Measurements from ENCODE around the gene CDH13.

CDH13 gene

DNA sequence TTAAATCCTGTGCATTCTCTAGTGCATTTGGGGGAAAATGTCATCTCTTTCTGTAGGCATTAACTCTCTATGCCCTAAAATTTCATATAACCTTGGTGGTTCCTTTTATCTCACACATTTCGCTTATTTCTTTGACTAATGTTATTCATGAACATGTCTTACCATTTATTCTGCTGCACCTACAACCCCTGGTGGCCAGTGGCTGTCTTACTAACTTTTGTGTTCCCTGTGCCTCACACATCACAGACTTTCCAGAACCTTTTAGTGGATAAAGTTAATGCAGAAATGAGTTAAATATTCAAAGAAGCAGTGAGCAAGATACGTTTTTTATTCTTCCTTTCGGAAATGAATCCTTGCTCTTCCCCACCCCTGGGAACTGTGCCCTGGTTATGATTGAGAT lies 111.9 kb downstream of the CDH13 start:
- no peak for DNase-seq (ENCODE audit: low read depth in 2 of 2)

DNA sequence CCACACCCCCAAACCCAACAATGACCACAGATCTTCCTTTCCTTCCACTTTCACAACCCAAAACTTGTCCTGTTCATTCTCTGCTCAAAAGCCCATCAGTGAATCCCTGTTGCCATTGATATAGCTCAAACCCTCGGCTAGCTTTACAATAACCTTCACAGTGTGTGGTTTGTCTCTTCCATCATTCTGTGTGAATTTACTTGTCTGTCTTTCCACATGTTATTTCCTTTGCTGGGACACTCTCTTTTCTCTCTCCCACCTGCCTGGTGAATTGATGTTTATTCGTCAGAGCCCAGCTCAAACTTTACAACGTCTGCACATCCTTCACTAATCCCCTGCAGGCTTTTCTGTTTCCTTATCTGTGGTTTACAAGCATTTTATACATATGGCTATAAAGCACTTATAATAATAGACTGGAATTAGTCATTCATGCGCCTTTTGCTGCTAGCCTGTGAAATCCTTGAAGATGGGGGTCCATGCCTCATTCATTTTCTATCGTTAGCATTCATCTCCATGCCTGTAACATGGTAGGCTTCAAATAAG lies 114.4 kb downstream of the CDH13 start:
- no peak for DNase-seq (ENCODE audit: low read depth in 2 of 2)

DNA sequence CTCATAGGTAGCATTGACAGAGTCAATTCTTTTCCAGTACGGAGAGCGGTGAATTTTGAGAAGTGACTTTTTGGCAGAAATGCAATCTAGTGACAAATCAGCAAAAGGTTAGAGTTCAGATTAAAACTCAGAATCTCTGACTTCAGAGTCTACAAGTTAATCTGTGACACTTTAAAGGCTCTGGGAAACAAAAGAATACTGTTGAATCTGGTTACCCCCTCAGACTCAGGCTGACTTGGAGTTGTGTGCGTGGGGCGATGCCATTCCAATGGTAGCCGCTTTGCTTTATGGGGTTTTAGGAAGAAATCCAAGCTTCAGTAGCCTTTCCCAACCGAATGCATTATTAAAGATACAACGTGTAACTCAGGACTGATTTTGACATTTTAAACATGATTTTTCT lies 118.2 kb downstream of the CDH13 start:
- no peak for DNase-seq (ENCODE audit: low read depth in 2 of 2)

DNA sequence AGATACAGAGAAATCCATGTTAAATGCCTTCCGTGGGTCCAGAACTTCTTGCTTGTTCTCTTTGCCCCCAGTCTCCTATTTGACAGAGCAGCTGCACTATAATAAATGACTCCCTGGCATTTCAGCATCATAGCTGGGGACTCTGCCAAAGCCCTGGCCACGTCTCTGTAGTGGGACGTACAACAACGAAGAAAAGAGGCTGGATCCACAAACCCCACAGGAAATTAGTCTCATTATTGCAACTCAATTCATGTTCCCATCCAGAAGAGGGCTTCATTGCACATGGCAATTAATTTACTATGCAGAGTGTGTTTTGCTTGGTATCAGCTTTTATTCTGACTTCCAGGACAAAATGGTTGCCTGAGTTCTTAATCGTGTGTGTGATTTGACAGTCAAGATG lies 121.3 kb downstream of the CDH13 start:
- DNase-seq (ENCODE audit: low read depth in 2 of 2): peak; percentile 36 to 39

DNA sequence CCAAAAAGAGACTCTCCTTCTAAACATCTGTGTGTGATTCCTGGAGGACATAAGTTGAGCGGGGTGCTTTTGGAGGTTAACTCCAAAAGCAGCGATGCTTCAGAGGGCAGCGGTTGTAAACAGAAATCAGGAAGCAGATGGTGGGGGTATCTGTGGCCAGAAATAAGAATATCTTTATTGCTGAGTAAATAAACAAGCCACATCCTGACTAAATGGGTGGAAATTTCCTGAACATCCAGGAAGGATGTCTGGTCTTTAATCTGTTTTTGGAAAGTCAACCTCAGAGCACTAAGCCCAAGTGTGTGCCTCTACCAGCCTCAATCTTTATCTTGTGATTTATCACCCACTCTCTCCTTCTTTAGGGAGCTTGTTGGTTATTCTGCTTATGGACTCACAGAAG lies 123.3 kb downstream of the CDH13 start:
- no peak for DNase-seq (ENCODE audit: low read depth in 2 of 2)

DNA sequence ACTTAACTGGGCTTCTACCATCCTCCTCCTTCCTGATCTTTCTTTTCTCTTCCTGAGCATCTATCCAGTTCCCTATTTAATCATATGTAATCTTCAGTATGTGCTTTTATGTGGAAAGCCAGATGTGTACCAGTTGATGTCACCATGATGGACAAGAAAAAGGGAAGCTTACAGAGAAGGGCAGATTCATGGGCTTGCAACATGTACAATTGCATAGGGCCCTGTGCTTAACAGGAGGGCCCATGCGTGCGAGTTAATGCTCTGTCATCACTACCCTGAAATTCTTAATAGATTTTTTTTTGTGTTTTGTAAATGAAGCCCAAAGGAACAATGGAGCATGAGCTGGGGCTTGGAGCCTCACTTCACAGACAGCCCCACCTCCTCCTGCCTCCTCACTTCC lies 124.3 kb downstream of the CDH13 start:
- DNase-seq (ENCODE audit: low read depth in 2 of 2): no peak

DNA sequence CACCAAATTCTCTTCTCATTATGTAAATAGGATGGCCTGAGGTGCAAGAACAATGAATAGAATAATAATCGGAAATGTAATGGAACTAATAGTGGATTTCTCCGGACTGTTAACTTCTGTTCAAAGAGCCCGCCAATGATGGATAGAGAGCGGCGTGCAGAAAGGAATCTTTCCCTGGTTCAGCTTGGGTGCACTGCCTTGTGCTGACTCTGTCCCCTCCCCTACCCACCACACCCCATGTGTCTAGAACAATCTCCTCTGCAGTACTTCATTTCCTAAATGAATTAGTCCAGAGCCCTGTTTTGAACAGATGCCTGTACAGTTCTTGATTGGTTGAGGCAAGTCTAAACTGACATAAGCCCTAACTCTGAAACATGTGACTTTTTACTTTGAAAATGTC lies 125.4 kb downstream of the CDH13 start:
- DNase-seq (ENCODE audit: low read depth in 2 of 2): no peak

DNA sequence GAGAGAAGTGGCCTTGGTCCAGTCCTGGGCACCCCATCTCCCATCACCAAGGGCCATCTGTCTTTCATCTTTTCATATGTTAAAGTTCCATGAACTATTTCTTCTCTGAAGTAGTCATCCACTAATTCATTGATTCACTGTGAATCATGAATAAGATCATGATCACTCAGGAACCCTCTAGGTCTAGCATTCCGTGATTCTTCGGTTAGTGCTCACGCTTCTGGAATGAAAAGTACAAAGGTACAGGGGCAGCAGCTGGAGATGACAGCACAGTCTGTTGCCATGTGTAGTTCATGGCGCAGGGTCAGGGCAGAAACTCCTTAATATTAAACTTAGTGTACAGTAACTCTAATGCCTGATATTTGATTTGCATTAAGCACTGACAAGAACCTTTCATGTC lies 127.1 kb downstream of the CDH13 start:
- no peak for DNase-seq (ENCODE audit: low read depth in 2 of 2)

DNA sequence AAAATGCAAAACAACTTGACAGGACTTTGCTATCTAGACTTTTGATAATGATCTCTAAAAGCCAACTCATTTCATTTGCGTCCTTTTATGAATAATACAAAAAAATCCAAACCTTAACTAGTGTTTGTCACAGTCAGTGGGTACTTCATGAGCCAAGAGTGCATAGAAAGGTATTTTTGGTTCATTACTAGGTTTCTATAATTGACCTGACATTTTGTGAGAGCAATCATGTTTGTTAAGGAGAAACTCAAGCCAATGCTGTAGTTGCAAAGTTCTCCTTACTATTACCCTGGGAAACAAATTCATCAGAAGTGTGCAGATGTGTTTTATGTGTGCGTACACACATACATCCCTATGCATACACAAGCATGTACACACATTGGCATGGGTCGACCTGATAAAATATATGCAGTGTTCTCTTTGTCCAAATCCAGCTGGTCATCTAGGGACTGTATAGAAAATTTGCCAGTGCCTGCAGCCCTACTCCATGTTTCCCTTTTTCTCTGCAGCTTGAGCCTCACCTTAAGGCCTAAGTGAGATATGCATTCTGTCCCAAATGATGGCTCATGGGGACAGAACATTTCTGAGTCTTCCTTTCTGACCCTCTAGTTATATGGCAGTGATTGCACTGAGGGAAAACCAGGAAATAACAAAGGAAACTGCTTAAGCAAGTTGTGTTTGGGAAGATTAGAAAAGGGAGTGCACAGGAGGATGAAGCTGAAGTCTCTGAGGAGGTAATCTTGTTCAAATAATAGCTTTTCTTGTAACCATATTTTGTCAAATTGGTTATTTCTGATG lies 128.1 kb downstream of the CDH13 start:
- no peak for DNase-seq (ENCODE audit: low read depth in 2 of 2)

DNA sequence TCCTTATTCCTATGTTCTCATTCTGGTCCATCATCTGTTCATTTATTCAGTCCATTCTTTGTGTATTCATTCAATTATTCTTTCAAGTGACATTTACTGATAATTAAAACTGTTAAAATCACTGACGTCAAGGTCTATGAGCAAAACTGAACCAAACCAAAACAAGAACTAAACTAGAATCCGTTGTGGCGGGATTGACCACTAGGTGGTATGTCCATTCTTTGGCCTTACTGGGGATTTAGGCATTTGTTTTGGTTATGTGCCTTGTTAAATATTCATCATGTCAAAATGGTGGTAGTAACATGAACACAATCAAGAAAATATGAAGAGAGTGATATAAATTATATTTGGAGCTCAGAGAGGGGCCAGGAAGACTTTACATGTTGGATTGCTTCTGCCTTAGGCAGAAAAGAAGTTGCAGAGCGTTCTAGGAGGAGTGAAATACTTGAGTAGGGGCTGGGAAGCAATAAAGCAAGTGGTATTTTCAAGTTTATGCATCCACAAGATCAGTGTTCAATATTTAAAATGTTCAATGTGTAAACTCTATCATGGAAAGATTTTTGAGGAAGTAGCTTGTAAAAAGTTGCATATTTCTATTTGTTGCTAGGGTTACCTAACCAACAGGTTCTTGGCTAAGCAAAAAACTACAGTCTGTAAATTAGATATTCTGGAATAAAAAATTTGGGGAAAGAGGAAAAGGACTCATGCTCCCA lies 129.0 kb downstream of the CDH13 start:
- no peak for DNase-seq (ENCODE audit: low read depth in 2 of 2)

DNA sequence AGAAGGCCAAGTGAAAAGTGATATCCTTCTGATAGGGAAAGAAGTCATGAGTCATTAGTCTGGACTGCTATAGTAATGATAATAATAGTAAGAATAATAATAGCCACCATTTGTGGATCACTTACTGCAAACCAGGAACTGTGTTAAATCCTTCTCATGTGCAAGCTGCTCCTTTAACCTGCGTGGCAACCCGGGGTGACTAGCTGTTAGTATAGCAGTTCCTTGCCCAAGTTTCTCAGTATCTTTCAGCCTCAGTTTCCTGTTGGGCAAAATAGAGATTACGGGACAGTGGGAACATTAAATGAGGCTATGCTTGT lies 129.5 kb downstream of the CDH13 start:
- DNase-seq (ENCODE audit: low read depth in 2 of 2): no peak

DNA sequence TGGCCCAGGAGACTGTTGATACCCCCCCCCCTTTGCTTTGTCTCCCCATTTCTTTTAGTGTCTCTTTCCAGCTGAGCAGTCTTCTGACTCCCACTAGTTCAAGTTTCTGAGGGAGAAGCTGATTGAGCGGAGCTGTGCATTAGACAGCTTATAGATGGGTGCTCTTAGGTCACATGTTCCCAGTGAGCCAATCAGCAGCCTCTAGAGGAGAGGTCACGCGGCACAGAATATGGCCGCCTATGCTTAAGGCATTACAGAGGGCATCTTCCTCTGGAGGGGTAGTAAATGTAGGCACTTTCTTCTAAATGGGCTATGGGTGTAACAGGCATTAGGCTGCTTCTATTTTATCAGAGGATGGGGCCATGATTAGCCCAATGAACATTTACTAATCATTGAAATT lies 131.6 kb downstream of the CDH13 start:
- DNase-seq (ENCODE audit: low read depth in 2 of 2): no peak

DNA sequence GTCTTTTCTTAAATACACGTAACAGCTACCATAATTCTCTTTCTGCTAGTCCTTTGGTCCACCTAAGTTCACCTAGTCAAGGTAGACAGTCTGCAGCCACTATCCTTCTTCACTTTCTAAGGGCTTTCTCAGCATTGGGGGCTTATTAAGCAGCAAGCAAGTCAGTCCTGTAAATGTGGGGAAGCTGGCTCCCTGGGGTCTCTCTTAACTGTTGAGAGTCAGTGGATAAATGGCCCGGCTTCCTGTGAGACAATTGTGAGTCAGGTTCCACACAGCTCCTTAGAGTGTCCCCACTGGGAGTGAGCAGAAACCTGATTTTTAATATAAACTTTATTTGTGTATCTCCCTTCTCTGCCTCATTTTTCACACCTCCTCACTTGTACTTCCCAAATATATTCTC lies 132.1 kb downstream of the CDH13 start:
- DNase-seq (ENCODE audit: low read depth in 2 of 2): no peak

DNA sequence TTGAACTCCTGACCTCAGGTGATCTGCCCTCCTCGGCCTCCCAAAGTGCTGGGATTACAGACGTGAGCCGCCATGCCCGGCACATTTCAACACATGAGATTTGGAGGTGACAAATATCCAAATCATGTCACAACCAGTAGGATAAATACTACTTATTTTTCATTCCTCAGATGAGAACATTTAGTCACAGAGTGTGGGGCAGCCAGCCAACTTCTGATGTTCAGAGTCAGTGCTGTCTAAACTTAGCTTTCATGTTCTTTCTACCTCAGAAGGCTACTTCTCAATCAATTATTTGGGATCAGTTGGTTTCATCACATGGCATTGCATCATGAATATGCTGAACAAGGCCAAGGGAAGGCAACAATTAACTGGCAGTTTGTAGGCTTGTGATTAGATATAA lies 134.5 kb downstream of the CDH13 start:
- peak; percentile 50 to 60 for DNase-seq (ENCODE audit: low read depth in 2 of 2)

DNA sequence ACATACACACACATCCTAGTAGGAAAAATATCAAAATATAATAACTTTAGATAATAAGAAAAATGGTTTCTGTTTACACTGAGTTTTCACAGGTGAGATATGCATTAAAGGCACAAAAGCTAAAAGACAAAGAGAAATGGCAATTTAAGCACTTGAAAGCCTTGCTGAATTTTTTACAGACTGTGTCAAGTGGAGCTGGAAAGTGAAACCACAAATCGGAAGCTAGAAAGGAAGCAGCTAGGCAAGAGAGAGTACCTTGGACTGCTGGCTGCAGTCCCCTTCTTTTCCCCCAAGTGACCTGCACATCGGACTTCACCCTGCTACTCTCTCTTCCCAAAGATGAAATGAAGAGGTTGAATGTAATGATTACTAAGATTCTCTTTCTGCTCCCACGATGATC lies 135.1 kb downstream of the CDH13 start:
- no peak for DNase-seq (ENCODE audit: low read depth in 2 of 2)

DNA sequence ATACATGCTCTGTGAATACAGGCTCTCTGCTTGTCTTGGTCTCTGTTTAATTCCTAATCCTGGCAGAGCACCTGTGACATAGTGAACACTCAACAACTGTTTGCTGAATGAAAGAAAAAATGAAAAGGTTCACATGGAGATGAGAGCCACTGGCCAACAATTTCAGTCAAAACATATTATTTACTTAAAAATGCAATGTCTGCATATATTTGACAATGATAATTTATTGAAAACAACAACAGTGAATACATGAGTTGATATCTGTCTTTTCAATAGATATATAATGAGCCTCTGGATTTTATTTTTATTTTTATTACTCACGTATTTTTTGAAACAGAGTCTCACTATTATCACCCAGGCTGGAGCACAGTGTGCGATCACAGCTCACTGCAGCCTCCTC lies 136.6 kb downstream of the CDH13 start:
- no peak for DNase-seq (ENCODE audit: low read depth in 2 of 2)

DNA sequence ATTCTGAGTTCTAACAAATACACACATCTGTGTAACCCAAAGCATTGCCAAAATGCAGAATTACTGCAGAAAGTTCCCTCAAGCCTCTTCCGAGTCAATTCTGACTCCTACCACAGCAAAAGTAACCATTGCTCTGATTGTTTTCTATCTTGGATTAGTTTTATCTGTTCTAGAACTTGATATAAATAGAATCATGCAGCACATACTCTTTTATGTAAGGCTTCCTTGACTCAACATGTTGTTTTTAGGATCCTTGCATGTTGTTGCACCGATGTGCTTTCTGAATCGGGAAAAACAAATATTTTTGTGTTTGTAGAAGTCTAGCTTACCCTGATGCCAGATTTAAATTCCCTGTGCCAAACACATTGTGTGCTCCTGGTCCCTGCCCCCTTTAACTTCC lies 140.4 kb downstream of the CDH13 start:
- no peak for DNase-seq (ENCODE audit: low read depth in 2 of 2)

DNA sequence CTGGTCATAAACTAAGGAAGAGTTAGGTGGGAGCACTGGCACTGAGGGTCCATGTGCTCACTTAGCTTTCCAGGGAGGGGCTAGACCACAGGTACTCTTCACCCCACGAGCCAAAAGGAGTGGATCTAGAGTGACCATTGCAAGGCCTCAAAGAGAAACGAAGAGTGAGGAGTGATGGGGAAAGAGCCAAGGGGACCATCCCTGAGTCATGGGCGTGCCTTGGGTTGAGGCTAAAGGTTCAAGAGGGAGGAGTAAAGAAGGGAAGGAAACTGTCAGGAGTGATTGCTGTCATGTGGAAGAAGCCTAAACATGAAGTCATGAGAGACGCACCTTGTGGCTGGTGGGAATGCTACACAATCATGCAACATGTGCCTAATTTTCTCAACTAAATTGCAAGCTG lies 141.0 kb downstream of the CDH13 start:
- DNase-seq (ENCODE audit: low read depth in 2 of 2): no peak

DNA sequence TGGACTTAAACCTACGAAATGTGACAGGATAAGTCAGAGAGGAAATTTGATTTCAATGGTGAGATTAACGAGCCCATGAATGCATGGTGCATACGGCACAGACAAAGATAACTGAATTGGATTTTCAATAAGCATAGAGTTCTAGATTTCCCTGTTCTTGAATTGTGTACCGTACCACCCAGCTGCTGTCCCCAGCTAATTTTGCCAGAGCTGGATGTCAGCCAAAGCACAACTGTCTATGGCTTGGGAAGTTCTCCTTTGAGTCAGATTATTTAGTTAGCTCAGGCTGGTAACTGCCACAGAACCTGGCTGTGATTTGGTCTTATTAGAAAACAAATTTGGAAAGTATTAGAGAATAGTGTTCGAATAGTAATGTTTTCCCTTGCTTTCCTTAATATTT lies 143.1 kb downstream of the CDH13 start:
- no peak for DNase-seq (ENCODE audit: low read depth in 2 of 2)

DNA sequence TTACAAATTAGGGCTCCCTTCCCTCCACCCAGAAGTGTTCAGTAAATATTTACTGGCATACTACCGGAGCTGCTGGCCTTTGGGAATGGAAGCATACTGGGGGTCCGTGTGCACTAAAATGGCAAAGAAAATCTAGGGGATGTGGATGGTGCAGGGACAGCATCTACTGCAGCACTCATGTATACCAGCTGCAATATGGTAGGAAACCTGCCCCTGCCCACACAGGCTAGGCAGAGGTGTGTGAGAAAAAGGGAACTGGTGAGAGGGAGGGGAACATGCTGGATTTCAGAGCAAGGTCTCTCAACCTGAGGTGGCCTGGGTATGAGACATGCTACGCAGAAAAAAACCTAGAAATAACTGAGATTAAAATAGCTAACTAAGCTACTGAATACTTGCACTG lies 145.4 kb downstream of the CDH13 start:
- DNase-seq (ENCODE audit: low read depth in 2 of 2): no peak

DNA sequence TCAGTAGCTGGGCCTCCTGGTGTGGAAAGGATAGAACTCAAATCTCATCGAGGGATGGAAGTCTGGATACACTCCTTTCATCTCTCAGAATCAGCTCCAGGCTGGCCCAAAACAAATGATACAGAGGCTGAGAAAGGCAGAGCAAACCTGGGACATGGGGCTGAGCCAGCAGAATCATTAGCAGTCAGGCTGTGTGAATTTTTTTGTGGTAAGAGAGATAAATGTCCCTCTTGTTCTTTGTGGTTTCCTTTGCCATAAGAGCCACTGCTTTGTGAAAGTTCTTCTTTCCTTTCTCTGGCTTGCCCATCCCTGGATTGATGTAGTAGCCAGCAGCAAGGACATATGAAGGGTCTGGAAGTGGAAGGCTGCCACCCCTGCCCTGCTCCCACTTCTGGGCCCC lies 146.2 kb downstream of the CDH13 start:
- DNase-seq (ENCODE audit: low read depth in 2 of 2): no peak

DNA sequence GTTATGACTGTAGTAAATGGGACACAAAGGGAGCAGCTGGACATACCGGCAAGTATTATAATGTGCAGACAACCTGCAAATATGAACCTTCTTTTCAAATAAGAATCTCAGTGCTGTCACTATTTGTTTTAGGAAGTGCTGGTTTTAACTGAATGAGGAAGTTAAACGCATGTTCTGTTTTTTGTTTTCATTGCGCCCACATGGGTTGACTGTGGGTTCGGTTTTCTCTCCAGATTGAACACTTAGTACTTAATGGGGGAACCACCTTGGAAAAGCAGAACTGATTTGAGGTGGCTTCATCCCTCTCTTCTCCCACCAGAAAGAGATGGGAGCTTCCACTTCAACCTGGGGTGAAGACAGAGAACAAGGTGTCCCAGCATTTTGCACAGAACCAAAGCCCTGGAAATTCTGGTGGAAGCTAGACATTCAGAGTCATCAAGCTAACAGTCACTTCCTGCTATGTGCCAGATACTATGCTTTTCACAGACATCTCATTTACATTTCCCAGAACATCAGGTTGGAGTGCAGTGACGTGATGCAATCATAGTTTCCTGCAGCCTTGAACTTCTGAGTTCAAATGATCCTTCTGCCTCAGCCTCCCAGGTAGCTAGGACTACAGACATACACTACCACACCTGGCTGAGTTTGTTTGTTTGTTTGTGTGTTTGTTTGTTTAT lies 149.8 kb downstream of the CDH13 start:
- no peak for DNase-seq (ENCODE audit: low read depth in 2 of 2)

DNA sequence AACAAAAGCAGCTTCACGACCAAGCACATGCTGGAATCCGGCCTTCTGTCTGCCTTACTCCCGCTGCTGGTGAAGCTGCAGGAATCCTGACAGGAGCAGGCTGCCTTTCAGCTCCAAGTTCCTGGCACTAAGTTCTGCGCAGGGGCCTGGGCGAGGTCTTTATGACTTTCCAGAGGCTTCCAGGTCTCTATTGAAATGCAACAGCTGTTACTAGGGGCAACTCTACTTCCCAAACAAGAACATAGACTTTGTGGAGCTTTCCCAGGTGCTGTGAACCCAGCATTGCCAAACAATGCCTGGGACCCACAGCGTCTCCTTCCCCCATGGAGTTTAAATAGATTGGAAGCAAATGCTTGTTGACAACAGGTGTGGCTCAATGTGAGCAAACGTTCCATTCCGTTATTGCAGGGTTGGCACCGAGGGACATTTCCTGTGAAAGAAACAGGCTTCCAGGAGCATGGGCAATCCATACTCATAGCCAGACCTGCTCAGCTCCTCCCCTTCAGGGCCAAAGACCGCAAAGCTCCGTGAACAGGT lies 156.0 kb downstream of the CDH13 start:
- no peak for DNase-seq (ENCODE audit: low read depth in 2 of 2)

All from fibroblast of skin of left biceps (primary cell).